Adrenal gland (tissue), 12 donors: ENCODE results near the gene MARCOL. TPM values are rescaled to one million over a fixed set of nuclear protein-coding genes. Genes with fewer than 3 reads are reported as not detected.

Experiments
- DNase-seq, 7 donors: peaks; one replicate each; pipeline ENCODE4 v3.0.0-alpha.2; 2019 to 2020
- H3K27ac ChIP-seq, 5 donors: fragments of 200-600 bp; sonication (generic) in 4 of 5; 1 replicate in 3 of 5; 2 replicates in 2 of 5; pipeline versions ENCODE4 v1.5.1 to v1.8.0; 2016 to 2020; ENCODE audit warnings: mild to moderate bottlenecking in 1 of 5
- H3K27me3 ChIP-seq: fragments of 200-600 bp; 2 replicates; pipeline ENCODE4 v1.8.0; 2021
- H3K36me3 ChIP-seq, 2 donors: fragments of 200-600 bp; replicated peaks in 1 of 2; 1 replicate in 1 of 2; 2 replicates in 1 of 2; pipeline versions ENCODE4 v1.5.1 to v1.8.0; 2018 to 2022
- H3K4me1 ChIP-seq, 2 donors: fragments of 200-600 bp; replicated peaks in 1 of 2; 1 replicate in 1 of 2; 2 replicates in 1 of 2; pipeline versions ENCODE4 v1.5.1 to v1.8.0; 2018 to 2021
- H3K4me3 ChIP-seq, 4 donors: fragments of 200-600 bp; sonication (generic) in 3 of 4; one replicate each; pipeline ENCODE4 v1.5.1; 2016 to 2018
- H3K9me3 ChIP-seq, 3 donors: fragments of 200-600 bp; sonication (generic) in 1 of 3; replicated peaks in 1 of 3; 1 replicate in 2 of 3; 2 replicates in 1 of 3; pipeline versions ENCODE4 v1.5.1 to v1.8.0; 2016 to 2021
- POLR2A ChIP-seq, 2 donors: fragments of 450-650 bp; IDR thresholded peaks; one replicate each; pipeline ENCODE4 v1.6.1; 2017; ENCODE audit warnings: antibody characterized with exemption in 2 of 2, mild to moderate bottlenecking in 2 of 2, moderate library complexity in 1 of 2
- WGBS, 4 donors: extraction: QIAGEN DNeasy Blood & Tissue Kit in 2 of 4; methylation state at CpG; one replicate each; pipeline versions ENCODE4 v1.1.5 to v1.1.7; 2013 to 2017; 5-methylcytosine and 5-hydroxymethylcytosine counted together
- intact Hi-C, 2 donors: fragments of 100-400 bp; cut with DNase I; formaldehyde crosslinking; loops; one replicate each; pipeline versions ENCODE4 v1.14.1 to v1.15.0; 2022 to 2023
- polyA plus RNA-seq, 3 donors: library from polyadenylated mRNA; stranded (reverse); fragments of 200-250 nt in 2 of 3; fragments of 350-450 nt in 1 of 3; fragmentation: Illumina TruSeq in 1 of 3; extraction: RNeasy Lipid Tissue Mini Kit (QIAGEN cat#74804) in 1 of 3; gene quantifications; one replicate each; pipeline ENCODE4 v1.2.3, GENCODE V29; 2013 to 2014
- total RNA-seq, 9 donors: library from RNA; depleted of rRNA in 4 of 9; stranded (reverse); fragments of >200 nt in 4 of 9; fragments of 120-200 nt in 1 of 9; fragmentation: NEBNext Ultra II Directional in 1 of 9; extraction: Animal tissue kit (Norgen Biotek cat#: 25700) in 1 of 9; gene quantifications; one replicate each; pipeline versions ENCODE4 v1.1.0 to v1.2.4, GENCODE V29; 2013 to 2023
- TF ChIP-seq, protein P1 (sequence below), 6 experiments: fragments of 450-650 bp in 4 of 6; fragments of 200-600 bp in 2 of 6; sonication (generic) in 1 of 6; IDR thresholded peaks; 1 replicate in 5 of 6; 2 replicates in 1 of 6; pipeline versions ENCODE4 v1.5.1 to v1.8.0; 2016 to 2021; ENCODE audit warnings: antibody characterized with exemption in 6 of 6, mild to moderate bottlenecking in 2 of 6, moderate library complexity in 1 of 6
- donor health status: healthy with polysubstance abuse.
- donor health status: Bipolar disorder and iron deficiency.
- donor health status: DM: yes; HTN: yes; CAD: no.
- donor health status: DM: no; HTN: no; CAD: no.
- donor health status: DM: no; HTN: no; CAD: no.
- donor health status: DM: yes; HTN: yes; CAD: no.

The MARCOL gene
- total and polyA plus RNA-seq, 12 donors = not detected

DNA sequence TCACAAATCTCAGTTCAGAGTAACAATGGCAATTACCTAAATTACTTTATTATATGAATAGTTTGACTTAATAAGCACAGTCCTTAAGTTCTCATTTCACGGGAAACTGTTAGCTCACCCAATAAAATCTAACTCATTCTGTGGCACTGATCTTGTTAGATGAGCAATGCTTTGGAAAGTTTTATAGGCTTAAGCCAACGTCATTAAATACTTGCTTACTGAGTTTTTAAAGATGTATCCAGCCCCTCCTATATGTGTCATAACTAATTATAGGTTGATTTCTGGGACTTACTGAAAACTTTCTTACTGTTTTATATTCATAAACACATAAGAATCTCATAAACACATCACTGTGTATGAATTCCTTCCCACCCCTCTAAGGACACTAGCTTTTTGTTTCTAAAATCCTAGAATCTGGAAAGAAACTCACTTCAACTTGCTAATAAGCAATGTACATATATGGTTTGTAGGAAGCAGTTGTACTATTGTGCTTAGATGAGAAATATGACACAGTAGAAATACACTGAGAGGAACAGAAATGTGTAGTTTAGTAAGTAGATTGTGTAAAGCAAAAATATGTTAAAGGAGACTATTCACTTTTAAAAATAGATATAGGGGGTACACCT, 14.1 kb upstream of the MARCOL start:
- no peak for TF ChIP-seq POLR2A (IDR thresholded peaks at IDR 0.05)
- TF ChIP-seq, protein P1, sequence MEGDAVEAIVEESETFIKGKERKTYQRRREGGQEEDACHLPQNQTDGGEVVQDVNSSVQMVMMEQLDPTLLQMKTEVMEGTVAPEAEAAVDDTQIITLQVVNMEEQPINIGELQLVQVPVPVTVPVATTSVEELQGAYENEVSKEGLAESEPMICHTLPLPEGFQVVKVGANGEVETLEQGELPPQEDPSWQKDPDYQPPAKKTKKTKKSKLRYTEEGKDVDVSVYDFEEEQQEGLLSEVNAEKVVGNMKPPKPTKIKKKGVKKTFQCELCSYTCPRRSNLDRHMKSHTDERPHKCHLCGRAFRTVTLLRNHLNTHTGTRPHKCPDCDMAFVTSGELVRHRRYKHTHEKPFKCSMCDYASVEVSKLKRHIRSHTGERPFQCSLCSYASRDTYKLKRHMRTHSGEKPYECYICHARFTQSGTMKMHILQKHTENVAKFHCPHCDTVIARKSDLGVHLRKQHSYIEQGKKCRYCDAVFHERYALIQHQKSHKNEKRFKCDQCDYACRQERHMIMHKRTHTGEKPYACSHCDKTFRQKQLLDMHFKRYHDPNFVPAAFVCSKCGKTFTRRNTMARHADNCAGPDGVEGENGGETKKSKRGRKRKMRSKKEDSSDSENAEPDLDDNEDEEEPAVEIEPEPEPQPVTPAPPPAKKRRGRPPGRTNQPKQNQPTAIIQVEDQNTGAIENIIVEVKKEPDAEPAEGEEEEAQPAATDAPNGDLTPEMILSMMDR (IDR thresholded peaks at IDR 0.05) = no peak
- Histone ChIP-seq H3K9me3 (no peaks in the 10 kb centered on the region), H3K27me3 (no peaks in the 10 kb centered on the region), H3K4me3 (no peak overlapping the region), H3K4me1 (no peaks in the 10 kb centered on the region), H3K27ac (no peak overlapping the region), H3K36me3 (no peaks in the 10 kb centered on the region)
- DNase-seq = no peak
- intact Hi-C loops = no loop called here
- WGBS, 4 donors = 68 to 81% (median 75%) methylated on average over 2 of the region's 2 CpGs

- Histone ChIP-seq H3K27me3 (no peaks in the 10 kb centered on the region), H3K36me3 (no peaks in the 10 kb centered on the region), H3K4me3 (no peak overlapping the region), H3K9me3 (no peaks in the 10 kb centered on the region), H3K27ac (no peak overlapping the region), H3K4me1 (no peaks in the 10 kb centered on the region)
- intact Hi-C loops = no loop called here
- 86 to 92% (median 89%) methylated on average over 3 of the region's 3 CpGs for whole genome bisulfite sequencing, 4 donors
- DNase-seq = no peak
- no peak for TF ChIP-seq POLR2A (IDR thresholded peaks at IDR 0.05)
- TF ChIP-seq, protein P1 (IDR thresholded peaks at IDR 0.05) = no peak
Observed at GRCh38 chr5:148228392-148228984, 9.8 kb upstream of the MARCOL start.

DNA sequence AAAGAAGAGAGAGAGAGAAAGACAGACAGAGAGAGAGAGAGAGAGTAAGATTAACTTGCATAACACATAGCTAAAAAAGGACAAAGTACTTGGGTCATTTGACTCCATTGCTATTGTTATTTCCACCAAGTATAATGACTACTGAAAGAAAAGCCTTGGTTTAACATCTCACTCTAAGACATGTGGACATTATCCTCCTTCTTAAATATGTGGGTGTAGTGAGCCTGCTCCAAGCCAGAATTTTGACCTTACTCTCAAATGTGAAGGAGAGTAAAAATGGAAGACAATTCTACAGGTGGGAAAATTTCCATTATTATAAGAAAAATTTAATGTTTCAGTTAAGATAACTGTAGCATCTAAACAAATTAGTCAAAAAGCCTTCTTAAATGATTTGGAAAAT, 8.5 kb upstream of the MARCOL start:
- Histone ChIP-seq H3K27ac (no peak overlapping the region), H3K9me3 (no peaks in the 10 kb centered on the region), H3K27me3 (no peaks in the 10 kb centered on the region), H3K36me3 (no peaks in the 10 kb centered on the region), H3K4me3 (no peak overlapping the region), H3K4me1 (no peaks in the 10 kb centered on the region)
- DNase-seq = no peak
- no peak for TF ChIP-seq POLR2A (IDR thresholded peaks at IDR 0.05)
- TF ChIP-seq, protein P1 (IDR thresholded peaks at IDR 0.05) = no peak
- intact Hi-C loops = no loop called here

GRCh38 chr5:148230240-148230639, 8.1 kb upstream of the MARCOL start:
- no peaks in the 10 kb centered on the region for H3K9me3 ChIP-seq
- no peak overlapping the region for H3K27ac ChIP-seq
- H3K36me3 ChIP-seq = no peaks in the 10 kb centered on the region
- no peak overlapping the region for H3K4me3 ChIP-seq
- H3K27me3 ChIP-seq = no peaks in the 10 kb centered on the region
- TF ChIP-seq, protein P1 (IDR thresholded peaks at IDR 0.05) = no peak
- no peak for TF ChIP-seq POLR2A (IDR thresholded peaks at IDR 0.05)
- no peak for DNase-seq
- no peaks in the 10 kb centered on the region for H3K4me1 ChIP-seq
- WGBS, 4 donors = 89 to 93% (median 90%) methylated on average over 7 of the region's 7 CpGs
- intact Hi-C loops = no loop called here
